ENCODE measurements around the gene SPOCK2.

DNA sequence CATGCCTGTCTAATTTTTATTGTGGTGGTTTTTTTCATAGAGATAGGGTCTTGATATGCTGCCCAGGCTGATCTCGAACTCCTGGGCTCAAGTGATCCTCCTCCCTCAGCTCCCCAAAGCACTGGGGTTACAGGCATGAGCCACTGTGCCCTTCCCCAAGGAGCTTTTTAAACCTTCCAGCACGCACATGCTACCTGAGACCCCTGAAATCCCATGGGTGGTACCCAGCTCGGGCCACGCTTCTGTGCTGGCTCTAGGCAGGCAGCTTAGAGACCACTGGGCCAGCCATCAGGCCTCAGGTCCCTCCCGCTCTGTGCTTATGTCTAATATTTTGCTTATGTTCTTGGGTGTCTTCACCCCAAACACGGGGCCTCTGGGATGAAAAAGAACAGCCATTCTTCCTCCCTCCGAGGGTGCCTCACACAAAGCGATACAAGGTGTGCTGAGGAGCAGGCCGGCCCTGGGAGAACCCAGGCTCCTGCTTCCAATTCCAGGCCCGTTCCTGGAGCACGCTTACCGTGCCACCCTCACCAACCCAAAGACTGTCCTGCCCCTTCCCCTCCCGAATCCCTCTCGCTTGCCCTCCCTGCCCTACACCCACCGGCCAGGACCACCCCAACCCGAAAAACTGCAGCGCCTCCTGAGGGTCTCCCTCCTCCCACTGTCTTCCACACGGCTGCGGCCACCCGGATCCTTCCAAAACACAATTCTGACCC lies 10.9 kb downstream of the SPOCK2 start:
- TF ChIP-seq, protein P1, sequence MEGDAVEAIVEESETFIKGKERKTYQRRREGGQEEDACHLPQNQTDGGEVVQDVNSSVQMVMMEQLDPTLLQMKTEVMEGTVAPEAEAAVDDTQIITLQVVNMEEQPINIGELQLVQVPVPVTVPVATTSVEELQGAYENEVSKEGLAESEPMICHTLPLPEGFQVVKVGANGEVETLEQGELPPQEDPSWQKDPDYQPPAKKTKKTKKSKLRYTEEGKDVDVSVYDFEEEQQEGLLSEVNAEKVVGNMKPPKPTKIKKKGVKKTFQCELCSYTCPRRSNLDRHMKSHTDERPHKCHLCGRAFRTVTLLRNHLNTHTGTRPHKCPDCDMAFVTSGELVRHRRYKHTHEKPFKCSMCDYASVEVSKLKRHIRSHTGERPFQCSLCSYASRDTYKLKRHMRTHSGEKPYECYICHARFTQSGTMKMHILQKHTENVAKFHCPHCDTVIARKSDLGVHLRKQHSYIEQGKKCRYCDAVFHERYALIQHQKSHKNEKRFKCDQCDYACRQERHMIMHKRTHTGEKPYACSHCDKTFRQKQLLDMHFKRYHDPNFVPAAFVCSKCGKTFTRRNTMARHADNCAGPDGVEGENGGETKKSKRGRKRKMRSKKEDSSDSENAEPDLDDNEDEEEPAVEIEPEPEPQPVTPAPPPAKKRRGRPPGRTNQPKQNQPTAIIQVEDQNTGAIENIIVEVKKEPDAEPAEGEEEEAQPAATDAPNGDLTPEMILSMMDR (IDR thresholded peaks at IDR 0.05; ENCODE audit: insufficient read depth, low read length, poor library complexity, severe bottlenecking): no peak
- TF ChIP-seq EZH2phosphoT487 (conservative IDR thresholded peaks at IDR 0.05; ENCODE audit: low read length): no peak
